Measurements from ENCODE around the gene HDAC4. TPM values are rescaled to one million over a fixed set of nuclear protein-coding genes. Genes with fewer than 3 reads are reported as not detected.

Gene HDAC4
- total and polyA plus RNA-seq, 9 of the 15 experiments (the other 6 are each of a cell fraction or from before 2014, with no cell fraction given): 0.11 to 20.2 (median 4.0) TPM

DNA sequence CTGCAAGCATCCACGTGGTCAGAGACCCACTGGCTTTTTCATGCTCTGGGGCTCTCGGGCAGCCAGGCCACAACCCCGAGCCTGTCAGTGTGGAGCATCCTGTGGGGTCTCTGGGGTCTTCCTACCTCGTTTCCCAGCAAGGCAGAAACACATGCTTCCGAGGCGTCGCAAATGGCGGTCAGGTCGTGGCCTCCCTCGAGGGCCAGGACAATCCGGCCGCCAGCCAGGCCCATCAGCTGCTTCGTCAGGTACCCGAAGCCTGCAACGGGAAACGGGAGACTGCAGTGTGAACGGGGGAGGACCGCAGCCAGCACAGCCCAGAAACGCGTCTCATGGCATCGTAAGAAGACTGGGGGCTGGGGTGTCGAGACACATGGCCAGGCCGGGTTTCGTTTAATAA lies 334.2 kb downstream of the HDAC4 start:
- Histone ChIP-seq H3K36me3 (ENCODE audit: control insufficient read depth, insufficient read depth, low read length) (no peaks in the 10 kb centered on the region), H3K9me3 (replicated peaks; ENCODE audit: control insufficient read depth, insufficient read depth, low read depth, low read length) (no peaks in the 10 kb centered on the region), H4K20me1 (replicated peaks; ENCODE audit: control insufficient read depth, insufficient read depth, low read length) (no peaks in the 10 kb centered on the region), H3K27me3 (ENCODE audit: control insufficient read depth in 2 of 2, insufficient read depth in 2 of 2, low read length in 2 of 2) (no peaks in the 10 kb centered on the region), H2AFZ (ENCODE audit: low read depth, low read length) (no peak overlapping the region), H3K9ac (ENCODE audit: insufficient read depth in 1 of 2, low read depth in 2 of 2, low read length in 2 of 2) (no peak overlapping the region), H3K27ac (ENCODE audit: extremely low read depth, low read depth, low read length) (no peak overlapping the region), H3K4me1 (replicated peaks in 1 of 2; ENCODE audit: control insufficient read depth in 2 of 2, insufficient read depth in 2 of 2, low read length in 2 of 2) (no peaks in the 10 kb centered on the region), H3K4me2 (ENCODE audit: insufficient read depth, low read length) (no peak overlapping the region), H3K79me2 (ENCODE audit: control insufficient read depth, insufficient read depth, low read length) (no peaks in the 10 kb centered on the region), H3K9me1 (ENCODE audit: control insufficient read depth, insufficient read depth, low read length) (no peaks in the 10 kb centered on the region), H3K4me3 (no peak overlapping the region)
- WGBS (ENCODE audit: insufficient coverage, low coverage, missing lambda C conversion rate): 79% methylated on average over 12 of the region's 24 CpGs
- ChIA-PET CTCF (ENCODE audit: low intra/inter-chr PET ratio) (no interaction called here), POLR2A (no interaction called here)
- in situ Hi-C loops (cut with MboI): no loop called here
- no TSS peak for BruUV-seq (replicated peaks)
- ATAC-seq (no peak), DNase-seq (ENCODE audit: extremely low read depth in 1 of 4, low spot score in 3 of 4) (no peak), FAIRE-seq (no peak)
- TF ChIP-seq KHSRP (IDR thresholded peaks at IDR 0.05): no peak
- no peak for TF ChIP-seq SOX6 (IDR thresholded peaks at IDR 0.05)
- TF ChIP-seq, protein P1, sequence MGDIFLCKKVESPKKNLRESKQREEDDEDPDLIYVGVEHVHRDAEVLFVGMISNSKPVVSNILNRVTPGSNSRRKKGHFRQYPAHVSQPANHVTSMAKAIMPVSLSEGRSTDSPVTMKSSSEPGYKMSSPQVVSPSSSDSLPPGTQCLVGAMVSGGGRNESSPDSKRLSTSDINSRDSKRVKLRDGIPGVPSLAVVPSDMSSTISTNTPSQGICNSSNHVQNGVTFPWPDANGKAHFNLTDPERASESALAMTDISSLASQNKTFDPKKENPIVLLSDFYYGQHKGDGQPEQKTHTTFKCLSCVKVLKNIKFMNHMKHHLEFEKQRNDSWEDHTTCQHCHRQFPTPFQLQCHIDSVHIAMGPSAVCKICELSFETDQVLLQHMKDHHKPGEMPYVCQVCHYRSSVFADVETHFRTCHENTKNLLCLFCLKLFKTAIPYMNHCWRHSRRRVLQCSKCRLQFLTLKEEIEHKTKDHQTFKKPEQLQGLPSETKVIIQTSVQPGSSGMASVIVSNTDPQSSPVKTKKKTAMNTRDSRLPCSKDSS (IDR thresholded peaks at IDR 0.05; ENCODE audit: low read depth, partially characterized antibody): no peak
- no peak for TF ChIP-seq ZNF75A (CRISPR knock-in tag; IDR thresholded peaks at IDR 0.05)
- no peak for TF ChIP-seq GABPA (tag; conservative IDR thresholded peaks at IDR 0.05; ENCODE audit: low read depth)
- no peak for TF ChIP-seq NR3C1 (CRISPR knock-in tag; IDR thresholded peaks at IDR 0.05)
- TF ChIP-seq IRF2 (CRISPR knock-in tag; IDR thresholded peaks at IDR 0.05): no peak
- TF ChIP-seq SMARCB1 (IDR thresholded peaks at IDR 0.05; ENCODE audit: insufficient read length, low read depth): no peak
- TF ChIP-seq GTF2A2 (tag; IDR thresholded peaks at IDR 0.05): no peak
- no peak for TF ChIP-seq POLR2H (tag; IDR thresholded peaks at IDR 0.05; ENCODE audit: low read depth)
- TF ChIP-seq SIRT6 (IDR thresholded peaks at IDR 0.05; ENCODE audit: low read depth, low read length): no peak
- no peak for TF ChIP-seq ATF7 (IDR thresholded peaks at IDR 0.05)
- TF ChIP-seq TEAD4 (IDR thresholded peaks at IDR 0.05; ENCODE audit: low read length): no peak
- no peak for TF ChIP-seq TEAD4 (CRISPR knock-in tag; IDR thresholded peaks at IDR 0.05; ENCODE audit: borderline replicate concordance)
- no peak for TF ChIP-seq HNRNPK (IDR thresholded peaks at IDR 0.05; ENCODE audit: low read depth, low read length, poor library complexity, severe bottlenecking)
- TF ChIP-seq, protein P2, sequence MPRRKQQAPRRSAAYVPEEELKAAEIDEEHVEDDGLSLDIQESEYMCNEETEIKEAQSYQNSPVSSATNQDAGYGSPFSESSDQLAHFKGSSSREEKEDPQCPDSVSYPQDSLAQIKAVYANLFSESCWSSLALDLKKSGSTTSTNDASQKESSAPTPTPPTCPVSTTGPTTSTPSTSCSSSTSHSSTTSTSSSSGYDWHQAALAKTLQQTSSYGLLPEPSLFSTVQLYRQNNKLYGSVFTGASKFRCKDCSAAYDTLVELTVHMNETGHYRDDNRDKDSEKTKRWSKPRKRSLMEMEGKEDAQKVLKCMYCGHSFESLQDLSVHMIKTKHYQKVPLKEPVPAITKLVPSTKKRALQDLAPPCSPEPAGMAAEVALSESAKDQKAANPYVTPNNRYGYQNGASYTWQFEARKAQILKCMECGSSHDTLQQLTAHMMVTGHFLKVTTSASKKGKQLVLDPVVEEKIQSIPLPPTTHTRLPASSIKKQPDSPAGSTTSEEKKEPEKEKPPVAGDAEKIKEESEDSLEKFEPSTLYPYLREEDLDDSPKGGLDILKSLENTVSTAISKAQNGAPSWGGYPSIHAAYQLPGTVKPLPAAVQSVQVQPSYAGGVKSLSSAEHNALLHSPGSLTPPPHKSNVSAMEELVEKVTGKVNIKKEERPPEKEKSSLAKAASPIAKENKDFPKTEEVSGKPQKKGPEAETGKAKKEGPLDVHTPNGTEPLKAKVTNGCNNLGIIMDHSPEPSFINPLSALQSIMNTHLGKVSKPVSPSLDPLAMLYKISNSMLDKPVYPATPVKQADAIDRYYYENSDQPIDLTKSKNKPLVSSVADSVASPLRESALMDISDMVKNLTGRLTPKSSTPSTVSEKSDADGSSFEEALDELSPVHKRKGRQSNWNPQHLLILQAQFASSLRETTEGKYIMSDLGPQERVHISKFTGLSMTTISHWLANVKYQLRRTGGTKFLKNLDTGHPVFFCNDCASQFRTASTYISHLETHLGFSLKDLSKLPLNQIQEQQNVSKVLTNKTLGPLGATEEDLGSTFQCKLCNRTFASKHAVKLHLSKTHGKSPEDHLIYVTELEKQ (CRISPR knock-in tag; IDR thresholded peaks at IDR 0.05): no peak
- TF ChIP-seq SNIP1 (IDR thresholded peaks at IDR 0.05; ENCODE audit: low read depth): no peak
- TF ChIP-seq ZNF707 (CRISPR knock-in tag; conservative IDR thresholded peaks at IDR 0.05): no peak
- no peak for TF ChIP-seq FOXK1 (CRISPR knock-in tag; IDR thresholded peaks at IDR 0.05; ENCODE audit: borderline replicate concordance)
- TF ChIP-seq XRCC5 (IDR thresholded peaks at IDR 0.05; ENCODE audit: low read depth, low read length): no peak
- intact Hi-C loops (cut with micrococcal nuclease): no loop called here
